ENCODE results near the gene ZDHHC4. TPM values are rescaled to one million over a fixed set of nuclear protein-coding genes. Genes with fewer than 3 reads are reported as not detected.
"Not testable (repeated sequence)": the region's sequence is repeated elsewhere in the genome, so short reads cannot be mapped to it uniquely, and the experiment has no call there.

ZDHHC4 gene
- total RNA-seq, 1 donor from 2014 or later = 39.3 TPM

DNA sequence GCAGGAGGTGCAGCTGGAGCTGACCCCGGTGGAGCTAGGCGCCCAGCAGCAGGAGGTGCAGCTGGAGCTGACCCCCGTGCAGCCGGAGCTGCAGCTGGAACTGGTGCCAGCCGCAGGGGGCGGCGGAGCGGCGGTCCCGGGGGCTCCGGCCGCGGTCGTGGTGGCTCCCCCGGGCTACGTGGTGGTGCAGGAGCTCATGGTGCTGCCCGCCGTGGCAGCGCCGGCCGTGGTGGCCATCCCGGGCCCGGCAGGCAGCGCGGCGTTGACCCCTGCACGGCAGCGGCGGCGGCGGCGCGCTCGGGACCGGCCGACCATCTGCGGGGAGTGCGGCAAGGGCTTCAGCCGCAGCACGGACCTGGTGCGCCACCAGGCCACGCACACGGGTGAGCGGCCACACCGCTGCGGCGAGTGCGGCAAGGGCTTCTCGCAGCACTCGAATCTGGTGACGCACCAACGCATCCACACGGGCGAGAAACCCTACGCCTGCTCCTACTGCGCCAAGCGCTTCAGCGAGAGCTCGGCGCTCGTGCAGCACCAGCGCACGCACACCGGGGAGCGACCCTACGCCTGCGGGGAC is 45.0 kb downstream of the ZDHHC4 start:
- ATAC-seq = no peak
- no peak for DNase-seq (ENCODE audit: missing footprints)
- intact Hi-C loops (cut with DNase I) = no loop called here

DNA sequence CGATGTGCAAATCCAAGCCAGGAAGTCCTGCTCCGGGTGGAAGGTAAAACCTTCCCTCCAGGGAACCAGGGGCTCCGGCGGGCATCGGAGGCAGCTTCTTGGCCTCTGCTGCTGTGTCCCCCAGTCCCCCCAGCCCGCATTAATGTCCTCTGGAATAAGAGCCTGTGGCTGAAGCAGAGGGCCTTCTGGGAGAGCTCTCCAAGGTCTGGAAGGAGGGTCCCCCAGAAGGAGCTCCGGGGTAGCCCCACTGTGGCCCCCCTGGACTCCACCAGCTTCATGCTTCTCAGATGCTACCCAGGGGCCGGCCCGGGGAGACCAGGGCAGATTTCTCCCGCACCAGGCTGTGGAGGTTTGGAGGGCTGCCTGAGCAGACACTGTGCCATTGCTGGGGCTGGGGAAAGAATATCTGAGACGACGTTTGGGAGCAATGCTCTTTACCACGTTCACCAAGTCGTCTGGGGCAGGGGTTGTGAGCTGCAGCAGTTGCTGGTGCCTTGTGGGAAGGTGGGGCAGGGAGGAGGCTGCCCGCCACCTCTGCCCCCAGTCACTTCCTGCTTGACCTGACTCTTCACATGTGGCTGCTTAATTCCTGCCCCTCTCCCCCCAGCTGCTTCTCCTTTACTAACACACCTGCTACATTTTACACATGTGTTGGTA is 46.5 kb downstream of the ZDHHC4 start:
- intact Hi-C loops (cut with DNase I) = no loop called here
- no peak for DNase-seq (ENCODE audit: missing footprints)
- no peak for ATAC-seq

DNA sequence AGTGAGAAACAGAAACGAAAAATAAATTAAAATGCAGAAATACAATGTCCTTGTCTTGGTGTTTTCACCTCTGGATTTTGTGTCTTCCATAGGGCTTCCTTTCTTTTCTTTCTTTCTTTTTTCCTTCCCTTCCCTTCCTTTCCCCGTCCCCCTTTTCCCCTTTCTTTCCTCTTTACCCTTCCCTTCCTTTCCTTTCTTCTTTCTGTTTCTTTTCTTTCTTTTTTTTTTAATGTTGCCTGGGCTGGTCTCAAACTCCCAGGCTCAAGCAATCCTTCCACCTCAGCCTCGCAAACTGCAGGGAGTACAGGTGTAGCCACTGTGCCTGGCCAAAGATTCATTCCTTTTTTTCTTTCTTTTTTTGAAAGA is 47.0 kb downstream of the ZDHHC4 start:
- intact Hi-C loops (cut with DNase I) = no loop called here
- DNase-seq (ENCODE audit: missing footprints) (no peak), ATAC-seq (no peak)

DNA sequence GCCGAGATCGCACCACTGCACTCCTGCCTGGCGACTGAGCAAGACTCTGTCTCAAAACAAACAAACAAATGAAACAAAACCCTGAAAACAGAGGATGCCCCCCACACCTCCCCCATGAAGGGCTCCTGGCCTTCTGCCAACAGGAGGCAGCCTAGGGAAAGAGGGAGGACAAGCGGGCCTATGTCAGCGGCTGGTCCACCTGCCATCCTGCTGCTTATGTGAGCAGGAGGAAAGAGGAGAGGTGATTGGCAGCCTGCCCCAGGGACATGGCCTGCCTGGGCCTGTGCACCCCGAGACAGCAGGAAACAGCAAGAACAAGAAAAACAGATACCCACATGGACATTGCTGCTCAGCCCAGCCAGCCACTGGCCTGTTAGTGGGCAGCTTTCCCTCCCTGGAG is 50.8 kb downstream of the ZDHHC4 start:
- intact Hi-C loops (cut with DNase I) = no loop called here
- DNase-seq (ENCODE audit: missing footprints) = no peak
- ATAC-seq = no peak

DNA sequence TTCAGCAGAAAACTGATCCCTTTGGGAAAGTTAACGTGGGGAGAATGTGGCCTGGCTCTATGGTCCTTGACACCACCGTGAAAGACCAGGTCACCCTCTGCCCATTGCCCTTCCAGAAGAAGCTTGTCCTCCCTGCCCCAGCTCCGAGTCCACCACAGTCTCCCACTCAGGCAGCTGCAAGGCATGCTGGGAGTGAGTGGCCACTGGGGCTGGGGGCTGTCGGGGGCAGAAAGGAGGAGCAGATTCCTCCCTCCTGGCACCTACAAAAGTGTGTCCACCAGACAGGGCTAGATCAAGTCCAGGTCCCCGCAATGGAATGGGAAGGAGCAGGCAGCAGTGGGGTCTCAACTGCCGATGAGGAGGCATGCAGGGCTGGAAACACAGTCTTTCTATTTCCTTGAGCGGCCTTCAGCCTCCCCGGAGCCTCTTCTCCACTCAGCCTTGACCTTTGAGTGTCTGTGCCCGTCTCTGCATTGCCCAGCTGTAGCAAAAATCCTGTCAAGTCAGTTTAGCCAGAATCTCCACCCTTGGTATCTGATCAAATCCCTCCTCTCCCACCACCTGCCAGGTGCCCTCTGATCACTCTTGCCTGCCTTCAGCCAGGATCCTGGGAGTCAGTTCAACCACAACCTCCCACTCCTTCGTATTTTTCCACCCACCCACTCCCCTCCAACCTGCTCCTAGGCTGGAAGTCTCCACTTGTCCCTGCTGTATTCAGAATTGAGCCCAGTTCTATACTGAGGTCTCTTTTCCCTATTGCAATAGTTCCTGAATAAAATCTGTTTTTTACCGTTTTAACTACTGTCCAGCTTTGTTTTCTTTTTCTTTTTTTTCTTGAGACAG is 53.0 kb downstream of the ZDHHC4 start:
- ATAC-seq (no peak), DNase-seq (ENCODE audit: missing footprints) (no peak)
- intact Hi-C loops (cut with DNase I) = loop anchor here (10.0 kb wide), 1 partner anchor 75 kb away; the partner anchor contains the start of gene ZNF12

DNA sequence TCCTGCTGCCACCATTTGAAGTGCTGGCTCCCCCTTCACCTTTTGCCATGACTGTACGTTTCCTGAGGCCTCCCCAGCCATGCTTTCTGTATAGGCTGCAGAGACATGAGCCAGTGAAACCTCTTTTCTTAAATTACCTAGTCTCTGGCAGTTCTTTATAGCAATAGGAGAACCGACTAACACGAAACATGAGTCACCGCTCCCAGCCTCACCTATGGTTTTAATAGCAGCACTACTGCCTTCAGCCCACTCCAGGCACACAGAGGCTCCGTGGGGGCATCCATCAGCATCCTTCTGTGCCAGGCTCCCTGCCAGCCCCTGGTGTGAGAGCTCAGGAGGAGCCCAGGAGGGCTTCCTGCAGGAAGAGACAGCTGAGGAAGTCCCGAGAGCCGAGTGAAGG is 54.4 kb downstream of the ZDHHC4 start:
- DNase-seq (ENCODE audit: missing footprints) = no peak
- intact Hi-C loops (cut with DNase I) = loop anchor here (10.0 kb wide), 1 partner anchor 73 kb away; the partner anchor contains the start of gene ZNF12
- ATAC-seq = no peak

DNA sequence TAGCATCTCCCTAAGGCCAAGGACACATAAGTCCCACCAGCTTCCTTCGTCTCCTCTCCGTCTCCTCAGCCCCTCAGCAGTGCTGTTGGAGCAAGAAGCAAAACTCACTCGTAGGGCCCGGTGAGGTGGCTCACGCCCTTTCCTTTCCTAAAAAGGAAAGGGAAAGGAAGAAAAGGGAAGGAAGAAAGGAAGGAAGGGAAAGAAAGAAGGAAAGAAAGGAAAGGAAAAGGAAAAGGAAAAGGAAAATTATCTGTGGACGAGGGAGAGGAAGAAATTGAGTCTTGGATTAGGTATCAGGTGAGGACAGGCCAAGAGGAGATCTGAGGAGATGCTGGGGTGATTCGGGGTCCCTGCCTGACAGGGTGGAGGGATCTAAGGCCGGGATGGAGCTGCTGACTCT is 56.8 kb downstream of the ZDHHC4 start:
- ATAC-seq (no peak), DNase-seq (ENCODE audit: missing footprints) (no peak)
- intact Hi-C loops (cut with DNase I) = loop anchor here (10.0 kb wide), 1 partner anchor 71 kb away; the partner anchor contains the start of gene ZNF12

DNA sequence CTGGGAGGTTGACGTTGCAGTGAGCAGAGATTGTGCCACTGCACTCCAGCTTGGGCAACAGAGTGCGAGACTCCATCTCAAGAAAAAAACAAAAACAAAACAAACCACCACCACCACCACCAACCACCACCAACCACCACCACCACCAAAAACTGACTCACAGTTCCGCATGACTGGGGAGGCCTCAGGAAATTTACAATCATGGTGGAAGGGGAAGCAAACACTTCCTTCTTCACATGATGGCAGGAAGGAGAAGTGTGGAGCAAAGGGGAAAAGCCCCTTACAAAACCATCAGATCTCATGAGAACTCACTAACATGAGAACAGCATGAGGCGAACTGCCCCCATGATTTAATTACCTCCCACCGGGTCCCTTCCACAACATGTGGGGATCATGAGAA is 57.7 kb downstream of the ZDHHC4 start:
- intact Hi-C loops (cut with DNase I) = loop anchor here (10.0 kb wide), 1 partner anchor 70 kb away; the partner anchor contains the start of gene ZNF12

DNA sequence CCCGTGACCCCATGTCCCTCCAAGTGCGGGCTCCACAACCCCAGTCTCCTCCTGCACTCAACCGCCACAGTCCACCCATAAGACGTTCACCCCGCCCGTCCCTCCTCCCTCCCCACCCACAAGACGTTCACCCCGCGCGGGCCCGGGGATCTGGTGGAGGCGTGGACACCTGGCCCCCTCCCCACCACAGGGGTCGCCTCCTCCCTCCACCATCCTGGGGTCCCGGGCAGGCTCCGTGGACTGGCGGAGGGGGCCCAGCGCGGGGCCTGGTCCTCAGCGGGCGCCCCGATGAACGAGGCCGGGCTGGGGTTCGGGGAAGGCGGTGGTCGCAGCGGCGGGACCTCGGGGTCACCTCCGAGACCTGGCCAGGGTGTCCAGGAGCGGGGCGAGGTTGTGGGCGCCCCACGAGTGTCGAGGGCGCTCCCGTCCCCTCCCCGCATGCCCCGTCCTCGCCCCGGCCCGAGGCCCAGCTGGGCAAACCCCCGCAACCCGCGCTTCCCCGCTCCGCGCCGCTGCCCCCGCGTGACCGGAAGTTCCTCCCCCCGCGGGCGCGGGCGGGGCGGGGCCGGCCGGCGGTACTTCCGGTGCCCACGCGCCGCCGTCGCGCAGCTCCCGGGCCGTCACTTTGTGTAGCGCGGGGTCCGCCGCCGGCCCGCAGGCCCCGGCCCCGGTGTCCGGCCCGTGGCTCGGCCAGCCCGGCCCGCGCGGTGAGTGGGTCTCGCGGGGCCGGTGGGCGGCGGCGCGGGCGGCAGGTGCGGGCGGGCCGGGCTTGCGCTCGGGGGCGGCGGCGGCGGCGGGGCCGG is 59.7 kb downstream of the ZDHHC4 start, which contains the start of gene ZNF316:
Gene ZNF316, plus strand, starts transcription at position 578 of the 803 bp plus-strand sequence. CDS start 5,092 bp downstream, outside the sequence.
- DNase-seq (ENCODE audit: missing footprints) (peak; percentile 86), ATAC-seq (peak; percentile 89)
- intact Hi-C loops (cut with DNase I) = loop anchor here (10.0 kb wide), 1 partner anchor 68 kb away; the partner anchor contains the start of gene ZNF12

More for the DNA sequence above, 57.7 kb downstream of the ZDHHC4 start:
- ATAC-seq; DNase-seq (ENCODE audit: missing footprints): not testable (repeated sequence)

DNA sequence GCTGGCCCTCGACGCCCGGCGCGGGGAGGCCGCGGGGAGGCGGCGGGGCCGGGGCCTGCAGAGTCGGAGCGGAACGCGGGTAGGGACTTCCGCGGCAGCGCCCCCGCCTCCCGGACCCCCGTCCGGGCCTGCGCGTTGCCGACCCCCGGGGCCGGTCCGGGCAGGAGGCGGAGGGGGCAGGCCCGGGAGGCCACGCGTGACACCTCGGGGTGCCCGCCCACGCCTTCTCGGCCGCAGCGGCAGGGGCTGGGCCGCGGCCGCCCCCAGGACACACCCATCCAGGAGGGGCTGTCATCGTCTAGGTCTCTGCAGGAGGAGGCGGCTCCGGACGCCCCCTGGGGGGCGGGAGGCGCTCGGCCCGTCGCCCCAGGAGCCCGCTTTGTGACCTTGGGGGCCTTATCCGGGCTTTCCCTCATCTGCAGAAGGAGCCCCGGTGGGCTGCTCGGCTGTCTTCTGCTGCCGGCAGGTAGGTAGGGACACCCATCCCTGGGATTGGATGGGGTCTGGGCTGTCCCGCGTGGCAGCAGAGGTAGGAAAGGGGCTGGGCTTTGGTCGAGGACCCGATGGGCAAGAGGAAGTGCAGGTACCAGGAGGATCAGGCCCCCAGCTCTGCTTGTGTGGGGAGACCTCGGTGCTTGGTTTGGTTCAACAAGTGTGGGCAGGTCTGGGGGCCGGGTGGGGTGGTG is 60.4 kb downstream of the ZDHHC4 start:
- ATAC-seq = peak; percentile 23
- DNase-seq (ENCODE audit: missing footprints) = no peak
- intact Hi-C loops (cut with DNase I) = loop anchor here (10.0 kb wide), 1 partner anchor 67 kb away; the partner anchor contains the start of gene ZNF12

Other genes with a start within 250 kb of the ZDHHC4 start
- 30.4 TPM for gene FAM220A, start 228.5 kb upstream of the ZDHHC4 start, total RNA-seq
- 146 TPM for gene RAC1, start 202.9 kb upstream of the ZDHHC4 start, total RNA-seq
- gene DAGLB, start 129.5 kb upstream of the ZDHHC4 start, total RNA-seq = 6.7 TPM
- 57.7 TPM for gene KDELR2, start 93.3 kb upstream of the ZDHHC4 start, total RNA-seq
- not detected for gene GRID2IP, start 26.0 kb upstream of the ZDHHC4 start, total RNA-seq
- gene INTS15, start 12.6 kb downstream of the ZDHHC4 start, total RNA-seq = 15.9 TPM
- 10.3 TPM for gene ZNF853, start 38.2 kb downstream of the ZDHHC4 start, total RNA-seq
- gene ZNF316, start 59.9 kb downstream of the ZDHHC4 start, total RNA-seq = 16.5 TPM
- 13.2 TPM for gene ZNF12, start 129.5 kb downstream of the ZDHHC4 start, total RNA-seq
- gene RSPH10B2, start 176.6 kb downstream of the ZDHHC4 start, total RNA-seq = not detected
- gene CCZ1B, start 248.8 kb downstream of the ZDHHC4 start, total RNA-seq = 33.5 TPM

Data from Right ventricle myocardium inferior (tissue), 1 donor.